Fibroblast of the aortic adventitia (primary cell): Measurements from ENCODE around the gene TMEM30B. TPM values are rescaled to one million over a fixed set of nuclear protein-coding genes. Genes with fewer than 3 reads are reported as not detected.

ENCODE experiments used
- DNase-seq: peaks from one replicate; pipeline ENCODE4 v3.0.0-alpha.2; 2010; ENCODE audit warnings: low read depth
- H3K4me3 ChIP-seq: 2 replicates; pipeline ENCODE4 v1.5.1; 2011; ENCODE audit warnings: low read depth, mild to moderate bottlenecking, control low read depth, low read length, moderate library complexity
- CTCF ChIP-seq: IDR thresholded peaks from 2 replicates; pipeline ENCODE4 v1.5.1; 2011; ENCODE audit warnings: mild to moderate bottlenecking, low read length, control low read depth, inconsistent platforms; ENCODE audit not compliant: insufficient read depth
- total RNA-seq: library from RNA; depleted of rRNA; stranded (reverse); fragments of >200 nt; gene quantifications from 2 replicates; pipeline ENCODE4 v1.2.3, GENCODE V29; 2012; ENCODE audit warnings: low replicate concordance

The TMEM30B gene
- 3.8 and 4.9 TPM in 2 replicates for total RNA-seq

- no peak for TF ChIP-seq CTCF
- H3K4me3 ChIP-seq: peak within 1 kb of the TSS; percentile 49
- no peak for DNase-seq
Measured at GRCh38 chr14:61281186-61281947, at the start of gene TMEM30B. Gene TMEM30B, minus strand, starts transcription at chr14:61281338. Its CDS starts 191 bp downstream, at chr14:61281147.

- no peak overlapping the region for H3K4me3 ChIP-seq
- no peak for TF ChIP-seq CTCF
- DNase-seq: no peak
Measured at GRCh38 chr14:61330511-61330910, 49.4 kb upstream of the TMEM30B start.

- no peak for DNase-seq
- no peak for TF ChIP-seq CTCF
- H3K4me3 ChIP-seq: no peak overlapping the region
Measured at GRCh38 chr14:61329478-61330051, 48.4 kb upstream of the TMEM30B start.

- no peak for DNase-seq
- no peak for TF ChIP-seq CTCF
- no peak overlapping the region for H3K4me3 ChIP-seq
Measured at GRCh38 chr14:61328626-61329262, 47.6 kb upstream of the TMEM30B start.

GRCh38 chr14:61326847-61327246 is 45.7 kb upstream of the TMEM30B start:
- no peak for TF ChIP-seq CTCF
- H3K4me3 ChIP-seq: no peak overlapping the region
- no peak for DNase-seq

- no peak for DNase-seq
- H3K4me3 ChIP-seq: no peak overlapping the region
- no peak for TF ChIP-seq CTCF
Measured at GRCh38 chr14:61326146-61326545, 45.0 kb upstream of the TMEM30B start.
